ENCODE measurements around the gene ACADSB.

GRCh38 chr10:122998360-122998917, 10.4 kb upstream of the ACADSB start:
- TF ChIP-seq POLR2AphosphoS5 (IDR thresholded peaks at IDR 0.05; ENCODE audit: low read length) (no peak), HDAC6 (IDR thresholded peaks at IDR 0.05; ENCODE audit: unreplicated experiment) (no peak), POLR2A (IDR thresholded peaks at IDR 0.05; ENCODE audit: low read depth, low read length) (no peak), RCOR1 (conservative IDR thresholded peaks at IDR 0.05; ENCODE audit: low read depth, low read length) (no peak), STAT3 (IDR thresholded peaks at IDR 0.05; ENCODE audit: low read depth, low read length) (no peak), USF2 (IDR thresholded peaks at IDR 0.05; ENCODE audit: borderline replicate concordance, low read depth, low read length) (no peak), TAF1 (IDR thresholded peaks at IDR 0.05; ENCODE audit: borderline replicate concordance, low read depth, low read length) (no peak), TCF7 (IDR thresholded peaks at IDR 0.05; ENCODE audit: borderline replicate concordance) (no peak), EZH2 (IDR thresholded peaks at IDR 0.05; ENCODE audit: borderline replicate concordance, control insufficient read depth, low read depth, low read length) (no peak), MAX (IDR thresholded peaks at IDR 0.05; ENCODE audit: low read depth, low read length) (no peak)
- TF ChIP-seq, protein P1, sequence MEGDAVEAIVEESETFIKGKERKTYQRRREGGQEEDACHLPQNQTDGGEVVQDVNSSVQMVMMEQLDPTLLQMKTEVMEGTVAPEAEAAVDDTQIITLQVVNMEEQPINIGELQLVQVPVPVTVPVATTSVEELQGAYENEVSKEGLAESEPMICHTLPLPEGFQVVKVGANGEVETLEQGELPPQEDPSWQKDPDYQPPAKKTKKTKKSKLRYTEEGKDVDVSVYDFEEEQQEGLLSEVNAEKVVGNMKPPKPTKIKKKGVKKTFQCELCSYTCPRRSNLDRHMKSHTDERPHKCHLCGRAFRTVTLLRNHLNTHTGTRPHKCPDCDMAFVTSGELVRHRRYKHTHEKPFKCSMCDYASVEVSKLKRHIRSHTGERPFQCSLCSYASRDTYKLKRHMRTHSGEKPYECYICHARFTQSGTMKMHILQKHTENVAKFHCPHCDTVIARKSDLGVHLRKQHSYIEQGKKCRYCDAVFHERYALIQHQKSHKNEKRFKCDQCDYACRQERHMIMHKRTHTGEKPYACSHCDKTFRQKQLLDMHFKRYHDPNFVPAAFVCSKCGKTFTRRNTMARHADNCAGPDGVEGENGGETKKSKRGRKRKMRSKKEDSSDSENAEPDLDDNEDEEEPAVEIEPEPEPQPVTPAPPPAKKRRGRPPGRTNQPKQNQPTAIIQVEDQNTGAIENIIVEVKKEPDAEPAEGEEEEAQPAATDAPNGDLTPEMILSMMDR (IDR thresholded peaks at IDR 0.05 in 2 of 3, conservative IDR thresholded peaks at IDR 0.05 in 1 of 3; ENCODE audit: control insufficient read depth in 2 of 3, extremely low read depth in 1 of 3, insufficient read depth in 1 of 3, low read depth in 3 of 3, low read length in 3 of 3): no peak
